ENCODE results near the gene MDN1.

The MDN1 gene

GRCh38 chr6:89758830-89759229 lies 60.8 kb downstream of the MDN1 start:
- DNase-seq (no peak), ATAC-seq (ENCODE audit: insufficient read depth, low read depth) (no peak)
- Histone ChIP-seq H4K20me1 (ENCODE audit: insufficient read depth, low read length) (no peaks in the 10 kb centered on the region), H3K27ac (ENCODE audit: low read length) (no peak overlapping the region), H2AFZ (ENCODE audit: low read depth, low read length) (no peak overlapping the region), H3K79me2 (ENCODE audit: insufficient read depth, low read length) (no peaks in the 10 kb centered on the region), H3K36me3 (ENCODE audit: insufficient read depth, low read length) (peaks cover 76% of the 10 kb centered on the region), H3K9ac (ENCODE audit: low read depth, low read length) (no peak overlapping the region), H3K4me3 (ENCODE audit: low read depth in 1 of 2, low read length in 2 of 2) (no peak overlapping the region), H3K4me2 (ENCODE audit: insufficient read depth, low read length) (no peak overlapping the region), H3K27me3 (ENCODE audit: insufficient read depth, low read length, poor library complexity) (no peaks in the 10 kb centered on the region), H3K4me1 (ENCODE audit: insufficient read depth, low read length) (no peaks in the 10 kb centered on the region), H3K9me3 (ENCODE audit: insufficient read depth, low read length, severe bottlenecking) (no peaks in the 10 kb centered on the region)
- TF ChIP-seq CTCF (IDR thresholded peaks at IDR 0.05; ENCODE audit: borderline replicate concordance, extremely low read depth, low read length, poor library complexity, severe bottlenecking) = no peak
- no peak for TF ChIP-seq EZH2 (IDR thresholded peaks at IDR 0.05; ENCODE audit: borderline replicate concordance, low read depth, low read length, severe bottlenecking)

DNA sequence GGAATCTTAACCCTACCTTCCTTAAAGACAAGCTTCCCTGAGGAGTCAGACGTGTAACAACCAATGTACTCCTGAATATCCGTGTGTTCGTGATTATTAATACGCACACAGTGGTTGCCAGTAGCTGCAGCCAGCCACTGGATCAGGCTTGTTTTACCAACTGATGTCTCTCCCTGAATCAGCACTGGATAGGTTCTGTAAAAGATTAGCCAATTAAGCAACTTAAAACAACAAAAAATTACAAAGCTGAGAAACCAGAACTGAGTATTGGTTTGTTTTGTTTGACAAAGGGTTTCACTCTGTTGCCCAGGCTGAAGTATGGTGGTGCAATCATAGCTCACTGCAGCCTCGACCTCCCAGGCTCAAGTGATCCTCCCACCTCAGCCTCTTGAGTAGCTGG lies 69.3 kb downstream of the MDN1 start:
- Histone ChIP-seq H4K20me1 (ENCODE audit: insufficient read depth, low read length) (no peaks in the 10 kb centered on the region), H3K79me2 (ENCODE audit: insufficient read depth, low read length) (no peaks in the 10 kb centered on the region), H3K9ac (ENCODE audit: low read depth, low read length) (no peak overlapping the region), H3K36me3 (ENCODE audit: insufficient read depth, low read length) (peaks cover 82% of the 10 kb centered on the region), H3K4me1 (ENCODE audit: insufficient read depth, low read length) (no peaks in the 10 kb centered on the region), H3K4me2 (ENCODE audit: insufficient read depth, low read length) (no peak overlapping the region), H3K27ac (ENCODE audit: low read length) (no peak overlapping the region), H3K27me3 (ENCODE audit: insufficient read depth, low read length, poor library complexity) (no peaks in the 10 kb centered on the region), H2AFZ (ENCODE audit: low read depth, low read length) (no peak overlapping the region), H3K4me3 (ENCODE audit: low read depth in 1 of 2, low read length in 2 of 2) (no peak overlapping the region), H3K9me3 (ENCODE audit: insufficient read depth, low read length, severe bottlenecking) (no peaks in the 10 kb centered on the region)
- TF ChIP-seq CTCF (IDR thresholded peaks at IDR 0.05; ENCODE audit: borderline replicate concordance, extremely low read depth, low read length, poor library complexity, severe bottlenecking) = no peak
- TF ChIP-seq EZH2 (IDR thresholded peaks at IDR 0.05; ENCODE audit: borderline replicate concordance, low read depth, low read length, severe bottlenecking) = no peak
- ATAC-seq (ENCODE audit: insufficient read depth, low read depth) = no peak
- DNase-seq = no peak

DNA sequence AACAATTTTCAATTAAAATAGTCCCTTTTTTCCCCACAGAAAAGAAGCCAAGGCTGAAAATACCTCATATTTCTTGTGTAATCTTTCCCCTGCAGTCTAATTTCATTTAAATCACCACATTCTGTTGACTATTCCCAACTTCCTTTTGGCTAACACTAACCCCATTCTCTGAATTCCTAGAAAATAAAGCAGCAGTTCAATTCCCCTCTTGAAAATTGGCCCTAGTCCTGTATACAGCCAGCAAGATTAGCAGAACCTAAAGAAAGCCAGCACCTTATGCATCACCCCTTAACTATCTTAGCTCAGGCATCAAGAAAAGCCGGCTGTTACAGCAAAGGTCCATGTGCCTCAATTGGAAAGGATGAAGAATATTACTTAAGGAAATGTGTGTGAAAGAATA lies 69.7 kb downstream of the MDN1 start:
- Histone ChIP-seq H2AFZ (ENCODE audit: low read depth, low read length) (no peak overlapping the region), H3K27me3 (ENCODE audit: insufficient read depth, low read length, poor library complexity) (no peaks in the 10 kb centered on the region), H3K27ac (ENCODE audit: low read length) (no peak overlapping the region), H4K20me1 (ENCODE audit: insufficient read depth, low read length) (no peaks in the 10 kb centered on the region), H3K9me3 (ENCODE audit: insufficient read depth, low read length, severe bottlenecking) (no peaks in the 10 kb centered on the region), H3K36me3 (ENCODE audit: insufficient read depth, low read length) (peaks cover 81% of the 10 kb centered on the region), H3K4me1 (ENCODE audit: insufficient read depth, low read length) (no peaks in the 10 kb centered on the region), H3K79me2 (ENCODE audit: insufficient read depth, low read length) (no peaks in the 10 kb centered on the region), H3K4me3 (ENCODE audit: low read depth in 1 of 2, low read length in 2 of 2) (no peak overlapping the region), H3K9ac (ENCODE audit: low read depth, low read length) (no peak overlapping the region), H3K4me2 (ENCODE audit: insufficient read depth, low read length) (no peak overlapping the region)
- DNase-seq (no peak), ATAC-seq (ENCODE audit: insufficient read depth, low read depth) (no peak)
- no peak for TF ChIP-seq CTCF (IDR thresholded peaks at IDR 0.05; ENCODE audit: borderline replicate concordance, extremely low read depth, low read length, poor library complexity, severe bottlenecking)
- TF ChIP-seq EZH2 (IDR thresholded peaks at IDR 0.05; ENCODE audit: borderline replicate concordance, low read depth, low read length, severe bottlenecking) = no peak

GRCh38 chr6:89745716-89746115 lies 73.9 kb downstream of the MDN1 start:
- no peak for DNase-seq
- H3K36me3 ChIP-seq (ENCODE audit: insufficient read depth, low read length) = peaks cover 84% of the 10 kb centered on the region
- no peak overlapping the region for H3K9ac ChIP-seq (ENCODE audit: low read depth, low read length)
- no peak overlapping the region for H2AFZ ChIP-seq (ENCODE audit: low read depth, low read length)
- H3K4me3 ChIP-seq (ENCODE audit: low read depth in 1 of 2, low read length in 2 of 2) = no peak overlapping the region
- H4K20me1 ChIP-seq (ENCODE audit: insufficient read depth, low read length) = no peaks in the 10 kb centered on the region
- H3K4me2 ChIP-seq (ENCODE audit: insufficient read depth, low read length) = no peak overlapping the region
- ATAC-seq (ENCODE audit: insufficient read depth, low read depth) = no peak
- no peaks in the 10 kb centered on the region for H3K4me1 ChIP-seq (ENCODE audit: insufficient read depth, low read length)
- TF ChIP-seq EZH2 (IDR thresholded peaks at IDR 0.05; ENCODE audit: borderline replicate concordance, low read depth, low read length, severe bottlenecking) = no peak
- no peak for TF ChIP-seq CTCF (IDR thresholded peaks at IDR 0.05; ENCODE audit: borderline replicate concordance, extremely low read depth, low read length, poor library complexity, severe bottlenecking)
- no peaks in the 10 kb centered on the region for H3K27me3 ChIP-seq (ENCODE audit: insufficient read depth, low read length, poor library complexity)
- no peak overlapping the region for H3K27ac ChIP-seq (ENCODE audit: low read length)
- H3K9me3 ChIP-seq (ENCODE audit: insufficient read depth, low read length, severe bottlenecking) = no peaks in the 10 kb centered on the region
- no peaks in the 10 kb centered on the region for H3K79me2 ChIP-seq (ENCODE audit: insufficient read depth, low read length)

Data from DND-41 (cell line).